ENCODE results near the gene CABP7. TPM values are rescaled to one million over a fixed set of nuclear protein-coding genes. Genes with fewer than 3 reads are reported as not detected.

CABP7 gene
- total RNA-seq, 4 donors from 2014 or later: 0.73 to 1.0 TPM; not detected in 2

GRCh38 chr22:29695129-29695926 is 24.5 kb upstream of the CABP7 start:
- Histone ChIP-seq H3K4me1 (peaks cover 15% of the 10 kb centered on the region in 2 donors), H3K4me3 (replicated peaks in 1 of 3) (no peak overlapping the region), H3K36me3 (peaks cover 4 to 13% of the 10 kb centered on the region in 2 donors), H3K9me3 (no peaks in the 10 kb centered on the region), H3K27me3 (no peaks in the 10 kb centered on the region), H3K27ac (no peak overlapping the region)
- DNase-seq: no peak
- 94 to 98% methylated on average over 14 to 28 of the region's 33 CpGs for WGBS, 2 donors
- no peak for TF ChIP-seq POLR2A (IDR thresholded peaks at IDR 0.05)
- no peak for TF ChIP-seq CTCF (IDR thresholded peaks at IDR 0.05)
- intact Hi-C loops (cut with DNase I): loop anchor here (10.0 kb wide), 1 partner anchor 61 kb away; no protein-coding TSS in a partner anchor

- H3K4me1 ChIP-seq: peaks cover 8 to 24% of the 10 kb centered on the region in 2 donors
- intact Hi-C loops (cut with DNase I): loop anchor here (10.0 kb wide), 1 partner anchor 63 kb away; no protein-coding TSS in a partner anchor
- no peak for DNase-seq
- peaks cover 4 to 13% of the 10 kb centered on the region in 2 donors for H3K36me3 ChIP-seq
- no peak overlapping the region for H3K27ac ChIP-seq
- no peaks in the 10 kb centered on the region for H3K9me3 ChIP-seq
- H3K4me3 ChIP-seq (replicated peaks in 1 of 3): no peak overlapping the region
- WGBS, 2 donors: 90 to 94% methylated on average over 15 to 16 of the region's 16 CpGs
- no peaks in the 10 kb centered on the region for H3K27me3 ChIP-seq
- no peak for TF ChIP-seq POLR2A (IDR thresholded peaks at IDR 0.05)
- TF ChIP-seq CTCF (IDR thresholded peaks at IDR 0.05): no peak
Observed at GRCh38 chr22:29697853-29698598, 21.8 kb upstream of the CABP7 start.

GRCh38 chr22:29700206-29700899 is 19.4 kb upstream of the CABP7 start:
- Histone ChIP-seq H3K36me3 (peaks cover 0 to 5% of the 10 kb centered on the region in 2 donors), H3K27me3 (no peaks in the 10 kb centered on the region), H3K4me1 (peaks cover 8 to 44% of the 10 kb centered on the region in 2 donors), H3K9me3 (no peaks in the 10 kb centered on the region), H3K27ac (peak overlapping the region in 1 of 3 donors; percentile 24), H3K4me3 (replicated peaks in 1 of 3) (no peak overlapping the region)
- WGBS, 2 donors: 60 to 63% methylated on average over 15 to 18 of the region's 19 CpGs
- TF ChIP-seq POLR2A (IDR thresholded peaks at IDR 0.05) (no peak), CTCF (IDR thresholded peaks at IDR 0.05) (no peak)
- intact Hi-C loops (cut with DNase I): no loop called here
- no peak for DNase-seq

- H3K27me3 ChIP-seq: no peaks in the 10 kb centered on the region
- H3K36me3 ChIP-seq: peaks cover 0 to 4% of the 10 kb centered on the region in 2 donors
- WGBS, 2 donors: 23 to 52% methylated on average over 2 to 9 of the region's 9 CpGs
- intact Hi-C loops (cut with DNase I): no loop called here
- no peak overlapping the region for H3K4me3 ChIP-seq (replicated peaks in 1 of 3)
- peak overlapping the region in 1 of 3 donors; percentile 24 for H3K27ac ChIP-seq
- H3K9me3 ChIP-seq: no peaks in the 10 kb centered on the region
- H3K4me1 ChIP-seq: peaks cover 8 to 48% of the 10 kb centered on the region in 2 donors
- TF ChIP-seq POLR2A (IDR thresholded peaks at IDR 0.05) (no peak), CTCF (IDR thresholded peaks at IDR 0.05) (no peak)
- peak; percentile 75 to 76 for DNase-seq
Observed at GRCh38 chr22:29700900-29701154, 19.0 kb upstream of the CABP7 start.

Data from thyroid gland (tissue), 4 donors.